GM06990 (cell line): ENCODE results near the gene ADGRG2.
"Not testable (repeated sequence)": the region's sequence is repeated elsewhere in the genome, so short reads cannot be mapped to it uniquely, and the experiment has no call there.

Experiments used
- DNase-seq: peaks from one replicate; pipeline ENCODE4 v3.0.0-alpha.2; 2011; ENCODE audit not compliant: insufficient read length; ENCODE audit errors: extremely low read depth
- H3K27me3 ChIP-seq: replicated peaks from 2 replicates; pipeline ENCODE4 v1.6.0; 2011; ENCODE audit warnings: low read length; ENCODE audit not compliant: control insufficient read depth, insufficient read depth
- H3K36me3 ChIP-seq: 2 replicates; pipeline ENCODE4 v1.5.1; 2011; ENCODE audit warnings: low read length; ENCODE audit not compliant: control insufficient read depth, insufficient read depth
- H3K4me3 ChIP-seq: replicated peaks from 2 replicates; pipeline ENCODE4 v1.5.1; 2011; ENCODE audit warnings: low read depth, mild to moderate bottlenecking, control low read depth, low read length
- TF ChIP-seq, protein P1 (sequence below): IDR thresholded peaks from 2 replicates; pipeline ENCODE4 v1.5.1; 2011; ENCODE audit warnings: low read length, control low read depth, mild to moderate bottlenecking, inconsistent platforms; ENCODE audit not compliant: insufficient read depth, poor library complexity, severe bottlenecking

The ADGRG2 gene

DNA sequence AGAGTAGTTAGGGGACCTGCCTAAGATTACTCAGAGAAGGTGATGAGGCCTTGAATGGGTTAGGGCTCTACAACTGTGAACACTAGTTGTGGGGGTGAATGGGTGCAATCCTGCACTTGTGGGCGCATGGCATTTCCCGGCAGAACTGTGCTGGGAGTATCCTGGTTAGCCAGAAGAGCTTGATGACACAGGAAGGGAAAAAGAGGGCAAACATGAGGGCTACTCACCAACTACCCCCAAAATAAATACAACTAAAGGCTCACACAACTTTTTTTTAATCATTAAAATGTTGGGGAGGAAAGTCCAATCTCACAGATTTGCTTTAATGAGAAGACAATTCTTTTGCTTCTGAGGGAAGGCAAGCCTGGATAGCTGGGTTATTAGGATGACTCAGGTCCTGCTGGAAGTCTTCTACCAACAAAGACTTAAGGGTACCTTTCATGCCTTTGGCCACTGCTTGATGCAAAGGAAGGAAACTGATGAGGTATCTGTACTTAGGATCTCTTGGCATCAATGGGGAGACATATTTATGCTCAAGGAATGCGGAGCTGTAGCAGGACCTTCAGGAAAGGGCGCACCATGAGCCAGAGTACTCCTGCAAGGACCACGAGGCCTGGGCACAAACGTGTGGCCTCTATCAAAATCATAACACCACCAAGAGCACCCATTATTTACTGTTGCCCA is 141.0 kb downstream of the ADGRG2 start:
- TF ChIP-seq, protein P1, sequence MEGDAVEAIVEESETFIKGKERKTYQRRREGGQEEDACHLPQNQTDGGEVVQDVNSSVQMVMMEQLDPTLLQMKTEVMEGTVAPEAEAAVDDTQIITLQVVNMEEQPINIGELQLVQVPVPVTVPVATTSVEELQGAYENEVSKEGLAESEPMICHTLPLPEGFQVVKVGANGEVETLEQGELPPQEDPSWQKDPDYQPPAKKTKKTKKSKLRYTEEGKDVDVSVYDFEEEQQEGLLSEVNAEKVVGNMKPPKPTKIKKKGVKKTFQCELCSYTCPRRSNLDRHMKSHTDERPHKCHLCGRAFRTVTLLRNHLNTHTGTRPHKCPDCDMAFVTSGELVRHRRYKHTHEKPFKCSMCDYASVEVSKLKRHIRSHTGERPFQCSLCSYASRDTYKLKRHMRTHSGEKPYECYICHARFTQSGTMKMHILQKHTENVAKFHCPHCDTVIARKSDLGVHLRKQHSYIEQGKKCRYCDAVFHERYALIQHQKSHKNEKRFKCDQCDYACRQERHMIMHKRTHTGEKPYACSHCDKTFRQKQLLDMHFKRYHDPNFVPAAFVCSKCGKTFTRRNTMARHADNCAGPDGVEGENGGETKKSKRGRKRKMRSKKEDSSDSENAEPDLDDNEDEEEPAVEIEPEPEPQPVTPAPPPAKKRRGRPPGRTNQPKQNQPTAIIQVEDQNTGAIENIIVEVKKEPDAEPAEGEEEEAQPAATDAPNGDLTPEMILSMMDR = no peak
- no peak for DNase-seq
- Histone ChIP-seq H3K36me3 (no peaks in the 10 kb centered on the region), H3K4me3 (no peak overlapping the region), H3K27me3 (no peaks in the 10 kb centered on the region)

DNA sequence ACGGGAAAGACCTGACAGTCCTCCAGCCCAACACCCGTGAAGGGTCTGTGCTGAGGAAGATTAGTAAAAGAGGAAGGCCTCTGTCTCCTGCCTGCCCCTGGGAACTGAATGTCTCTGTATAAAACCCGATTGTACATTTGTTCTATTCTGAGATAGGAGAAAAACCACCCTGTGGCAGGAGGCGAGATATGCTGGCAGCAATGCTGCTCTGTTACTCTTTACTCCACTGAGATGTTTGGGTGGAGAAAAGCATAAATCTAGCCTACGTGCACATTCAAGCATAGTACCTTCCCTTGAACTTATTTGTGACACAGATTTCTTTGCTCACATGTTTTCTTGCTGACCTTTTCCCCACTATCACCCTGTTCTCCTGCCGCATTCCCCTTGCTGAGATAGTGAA is 142.0 kb downstream of the ADGRG2 start:
- not testable (repeated sequence) for DNase-seq, H3K27me3 ChIP-seq, H3K4me3 ChIP-seq, H3K36me3 ChIP-seq

DNA sequence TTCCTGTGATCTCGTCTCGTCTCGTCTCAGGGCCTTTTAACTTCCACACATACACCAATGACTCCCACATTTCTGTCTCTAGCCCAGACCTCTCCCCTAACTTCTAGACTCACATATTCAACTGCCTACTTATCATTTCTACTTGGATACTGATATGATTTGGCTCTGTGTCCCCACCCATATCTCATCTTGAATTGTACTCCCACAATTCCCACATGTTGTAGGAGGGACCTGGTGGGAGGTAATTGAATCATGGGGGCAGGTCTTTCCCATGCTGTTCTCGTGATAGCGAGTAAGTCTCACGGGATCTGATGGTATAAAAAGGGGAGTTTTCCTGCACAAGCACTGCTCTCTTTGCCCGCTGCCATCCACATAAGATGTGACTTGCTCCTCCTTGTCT is 147.3 kb downstream of the ADGRG2 start:
- Histone ChIP-seq H3K36me3 (no peaks in the 10 kb centered on the region), H3K4me3 (no peak overlapping the region), H3K27me3 (no peaks in the 10 kb centered on the region)
- no peak for DNase-seq
- TF ChIP-seq, protein P1 = no peak

DNA sequence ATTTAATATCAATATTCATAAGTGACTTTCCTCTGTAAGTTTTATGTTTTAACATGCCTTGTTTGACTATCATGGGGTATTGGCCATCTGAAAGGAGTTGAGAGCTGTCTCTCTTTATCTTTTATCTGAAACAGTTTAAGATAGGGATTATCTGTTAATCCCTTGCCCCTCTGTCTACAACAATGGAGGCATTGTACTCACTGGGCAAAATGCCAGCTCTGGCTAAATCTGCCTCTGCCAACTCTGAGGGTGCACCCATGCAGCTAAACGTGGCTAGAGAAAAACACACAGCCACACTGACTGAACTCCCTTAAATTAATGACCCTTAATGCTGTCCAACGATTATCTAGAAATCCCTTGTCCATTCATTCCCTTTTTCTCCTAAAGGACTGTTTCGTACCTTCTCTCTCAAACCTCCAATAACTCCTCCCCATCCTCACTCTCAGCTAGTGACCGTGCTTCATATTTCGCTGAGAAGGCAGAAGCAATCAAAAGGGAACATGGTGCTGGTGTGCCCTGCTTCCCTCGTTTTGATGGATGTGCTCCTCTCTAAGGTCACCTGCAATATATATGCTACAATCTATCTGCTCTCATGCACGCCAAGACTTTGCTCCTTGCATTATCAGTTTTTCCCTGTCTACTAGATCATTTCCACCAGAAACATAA is 148.6 kb downstream of the ADGRG2 start:
- Histone ChIP-seq H3K4me3 (no peak overlapping the region), H3K27me3 (no peaks in the 10 kb centered on the region), H3K36me3 (no peaks in the 10 kb centered on the region)
- no peak for DNase-seq
- TF ChIP-seq, protein P1 = no peak

DNA sequence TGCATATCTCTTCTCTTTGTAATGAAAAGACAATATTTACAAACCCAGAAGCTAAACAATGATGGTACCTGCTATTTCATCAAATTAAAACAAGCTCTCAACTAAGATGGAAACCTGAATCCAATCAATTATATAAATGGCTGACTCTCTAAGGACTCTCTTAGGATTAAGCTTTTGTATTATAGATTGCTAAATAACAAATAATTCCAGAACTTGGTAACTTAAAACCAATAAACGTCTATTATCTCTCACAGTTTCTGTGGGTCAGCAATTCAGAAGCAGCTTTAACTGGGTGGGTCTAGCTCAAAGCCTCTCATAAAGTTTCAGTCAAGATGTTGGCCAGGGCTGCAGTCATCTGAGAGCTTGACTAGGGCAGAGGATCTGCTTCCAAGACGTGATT is 150.8 kb downstream of the ADGRG2 start:
- Histone ChIP-seq H3K27me3 (no peaks in the 10 kb centered on the region), H3K4me3 (no peak overlapping the region), H3K36me3 (no peaks in the 10 kb centered on the region)
- no peak for DNase-seq
- TF ChIP-seq, protein P1 = no peak

DNA sequence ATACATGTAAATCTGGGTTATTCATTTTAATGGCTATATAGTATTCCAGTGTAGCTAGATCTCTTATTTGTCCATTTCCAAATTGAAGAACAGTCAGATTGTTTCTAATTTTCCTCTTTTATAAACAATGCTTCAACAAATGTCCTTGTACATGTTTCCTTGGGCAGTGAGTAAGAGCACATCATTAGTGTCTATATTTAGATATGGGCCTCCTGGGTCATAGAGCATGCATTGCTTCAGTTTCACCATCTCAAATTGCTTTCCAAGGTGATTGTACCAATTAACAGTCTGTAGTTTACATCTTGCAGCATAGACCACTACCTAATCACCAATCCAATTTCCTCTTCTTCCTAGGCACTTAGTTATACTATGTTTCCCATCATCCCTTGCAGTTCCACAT is 151.8 kb downstream of the ADGRG2 start:
- H3K36me3 ChIP-seq = no peaks in the 10 kb centered on the region
- no peaks in the 10 kb centered on the region for H3K27me3 ChIP-seq
- no peak for DNase-seq
- H3K4me3 ChIP-seq = no peak overlapping the region
- TF ChIP-seq, protein P1 = no peak
